T-helper 1 cell treated with Interleukin-12 subunit alpha and Interleukin-12 subunit beta and Interleukin-4 antibody, amounts not matched to agents 30 μg/mL and 1 μg/mL, for 36 hours (primary cell): Measurements from ENCODE around the gene KRTAP10-3.

Source experiments
- H3K27ac Mint-ChIP-seq: one replicate; pipeline ENCODE4 v1.8.0; 2021; ENCODE audit warnings: mild to moderate bottlenecking, mixed read lengths
- H3K27me3 Mint-ChIP-seq: one replicate; pipeline ENCODE4 v1.8.0; 2021; ENCODE audit warnings: low read depth, mixed read lengths
- H3K36me3 Mint-ChIP-seq: one replicate; pipeline ENCODE4 v1.8.0; 2021; ENCODE audit warnings: low read depth, mixed read lengths
- H3K4me1 Mint-ChIP-seq: one replicate; pipeline ENCODE4 v1.8.0; 2021; ENCODE audit warnings: low read depth, mixed read lengths
- H3K4me3 Mint-ChIP-seq: one replicate; pipeline ENCODE4 v1.8.0; 2021; ENCODE audit warnings: mild to moderate bottlenecking, moderate library complexity, mixed read lengths
- H3K9me3 Mint-ChIP-seq: one replicate; pipeline ENCODE4 v1.8.0; 2021; ENCODE audit warnings: mixed read lengths

Gene KRTAP10-3

GRCh38 chr21:44525391-44526095, 33.1 kb downstream of the KRTAP10-3 start:
- Mint-ChIP-seq H3K4me3 (no peak overlapping the region), H3K27ac (no peak overlapping the region), H3K9me3 (no peaks in the 10 kb centered on the region), H3K27me3 (no peaks in the 10 kb centered on the region), H3K4me1 (no peaks in the 10 kb centered on the region), H3K36me3 (no peaks in the 10 kb centered on the region)

- Mint-ChIP-seq H3K27me3 (no peaks in the 10 kb centered on the region), H3K9me3 (no peaks in the 10 kb centered on the region), H3K4me3 (no peak overlapping the region), H3K27ac (no peak overlapping the region), H3K36me3 (no peaks in the 10 kb centered on the region), H3K4me1 (no peaks in the 10 kb centered on the region)
Measured at GRCh38 chr21:44524414-44525371, 33.9 kb downstream of the KRTAP10-3 start.

GRCh38 chr21:44523567-44524413, 34.8 kb downstream of the KRTAP10-3 start:
- no peak overlapping the region for H3K4me3 Mint-ChIP-seq
- no peaks in the 10 kb centered on the region for H3K4me1 Mint-ChIP-seq
- no peaks in the 10 kb centered on the region for H3K27me3 Mint-ChIP-seq
- no peaks in the 10 kb centered on the region for H3K9me3 Mint-ChIP-seq
- H3K27ac Mint-ChIP-seq: no peak overlapping the region
- no peaks in the 10 kb centered on the region for H3K36me3 Mint-ChIP-seq

GRCh38 chr21:44522753-44523204, 35.8 kb downstream of the KRTAP10-3 start:
- no peaks in the 10 kb centered on the region for H3K27me3 Mint-ChIP-seq
- no peaks in the 10 kb centered on the region for H3K4me1 Mint-ChIP-seq
- H3K36me3 Mint-ChIP-seq: no peaks in the 10 kb centered on the region
- no peaks in the 10 kb centered on the region for H3K9me3 Mint-ChIP-seq
- no peak overlapping the region for H3K27ac Mint-ChIP-seq
- no peak overlapping the region for H3K4me3 Mint-ChIP-seq

GRCh38 chr21:44521928-44522752, 36.5 kb downstream of the KRTAP10-3 start:
- Mint-ChIP-seq H3K4me1 (no peaks in the 10 kb centered on the region), H3K27me3 (no peaks in the 10 kb centered on the region), H3K36me3 (no peaks in the 10 kb centered on the region), H3K4me3 (no peak overlapping the region), H3K9me3 (no peaks in the 10 kb centered on the region), H3K27ac (no peak overlapping the region)

- Mint-ChIP-seq H3K4me3 (no peak overlapping the region), H3K27ac (no peak overlapping the region), H3K9me3 (no peaks in the 10 kb centered on the region), H3K36me3 (no peaks in the 10 kb centered on the region), H3K27me3 (no peaks in the 10 kb centered on the region), H3K4me1 (no peaks in the 10 kb centered on the region)
Measured at GRCh38 chr21:44521301-44521927, 37.2 kb downstream of the KRTAP10-3 start.

GRCh38 chr21:44520326-44521300, 38.0 kb downstream of the KRTAP10-3 start:
- H3K36me3 Mint-ChIP-seq: no peaks in the 10 kb centered on the region
- H3K9me3 Mint-ChIP-seq: no peaks in the 10 kb centered on the region
- H3K4me3 Mint-ChIP-seq: no peak overlapping the region
- no peaks in the 10 kb centered on the region for H3K4me1 Mint-ChIP-seq
- H3K27ac Mint-ChIP-seq: no peak overlapping the region
- H3K27me3 Mint-ChIP-seq: no peaks in the 10 kb centered on the region

GRCh38 chr21:44519346-44520325, 39.0 kb downstream of the KRTAP10-3 start:
- Mint-ChIP-seq H3K4me1 (no peaks in the 10 kb centered on the region), H3K27me3 (no peaks in the 10 kb centered on the region), H3K4me3 (no peak overlapping the region), H3K27ac (no peak overlapping the region), H3K9me3 (no peaks in the 10 kb centered on the region), H3K36me3 (no peaks in the 10 kb centered on the region)

- Mint-ChIP-seq H3K36me3 (no peaks in the 10 kb centered on the region), H3K4me1 (no peaks in the 10 kb centered on the region), H3K4me3 (no peak overlapping the region), H3K27me3 (no peaks in the 10 kb centered on the region), H3K27ac (no peak overlapping the region), H3K9me3 (no peaks in the 10 kb centered on the region)
Measured at GRCh38 chr21:44518686-44519085, 39.9 kb downstream of the KRTAP10-3 start.

GRCh38 chr21:44517175-44517899, 41.3 kb downstream of the KRTAP10-3 start:
- Mint-ChIP-seq H3K27me3 (no peaks in the 10 kb centered on the region), H3K36me3 (no peaks in the 10 kb centered on the region), H3K4me1 (no peaks in the 10 kb centered on the region), H3K4me3 (peak overlapping the region; percentile 4), H3K27ac (peak overlapping the region; percentile 9), H3K9me3 (no peaks in the 10 kb centered on the region)

GRCh38 chr21:44516828-44517174, 41.8 kb downstream of the KRTAP10-3 start:
- H3K4me1 Mint-ChIP-seq: no peaks in the 10 kb centered on the region
- H3K36me3 Mint-ChIP-seq: no peaks in the 10 kb centered on the region
- no peak overlapping the region for H3K4me3 Mint-ChIP-seq
- no peaks in the 10 kb centered on the region for H3K27me3 Mint-ChIP-seq
- H3K9me3 Mint-ChIP-seq: no peaks in the 10 kb centered on the region
- peak overlapping the region; percentile 9 for H3K27ac Mint-ChIP-seq
